Thyroid gland (tissue), 4 donors: ENCODE data around the gene RAD51AP2.

Experiments used
- POLR2A ChIP-seq, 2 donors: fragments of 450-650 bp; IDR thresholded peaks; one replicate each; pipeline ENCODE4 v1.6.1; 2017; ENCODE audit warnings: antibody characterized with exemption in 2 of 2, mild to moderate bottlenecking in 2 of 2, moderate library complexity in 1 of 2
- TF ChIP-seq, protein P1 (sequence below), 6 experiments: fragments of 200-600 bp in 3 of 6; fragments of 450-650 bp in 3 of 6; sonication (generic) in 3 of 6; IDR thresholded peaks; one replicate each; pipeline ENCODE4 v1.5.1; 2016 to 2019; ENCODE audit warnings: antibody characterized with exemption in 6 of 6, mild to moderate bottlenecking in 2 of 6, inconsistent platforms in 1 of 6, moderate library complexity in 1 of 6

DNA sequence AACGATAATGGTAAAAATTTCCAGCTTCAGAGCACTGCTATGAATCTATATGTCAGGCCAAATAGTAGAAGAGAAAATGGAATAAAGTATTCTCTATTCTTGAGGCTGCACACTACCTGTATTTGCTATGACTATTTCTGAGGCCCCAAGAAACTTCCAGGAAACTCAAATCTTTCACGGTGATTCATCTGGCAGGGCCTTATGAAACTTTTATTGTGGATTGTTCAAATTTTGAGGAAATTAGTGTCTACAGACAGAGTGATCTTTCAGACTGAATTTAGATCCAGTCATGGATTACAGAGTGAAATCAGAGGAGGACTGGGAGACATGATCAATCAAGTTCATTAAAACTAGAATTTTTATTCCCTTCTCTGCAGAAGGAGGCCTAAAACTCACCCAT lies 18.2 kb upstream of the RAD51AP2 start:
- TF ChIP-seq, protein P1, sequence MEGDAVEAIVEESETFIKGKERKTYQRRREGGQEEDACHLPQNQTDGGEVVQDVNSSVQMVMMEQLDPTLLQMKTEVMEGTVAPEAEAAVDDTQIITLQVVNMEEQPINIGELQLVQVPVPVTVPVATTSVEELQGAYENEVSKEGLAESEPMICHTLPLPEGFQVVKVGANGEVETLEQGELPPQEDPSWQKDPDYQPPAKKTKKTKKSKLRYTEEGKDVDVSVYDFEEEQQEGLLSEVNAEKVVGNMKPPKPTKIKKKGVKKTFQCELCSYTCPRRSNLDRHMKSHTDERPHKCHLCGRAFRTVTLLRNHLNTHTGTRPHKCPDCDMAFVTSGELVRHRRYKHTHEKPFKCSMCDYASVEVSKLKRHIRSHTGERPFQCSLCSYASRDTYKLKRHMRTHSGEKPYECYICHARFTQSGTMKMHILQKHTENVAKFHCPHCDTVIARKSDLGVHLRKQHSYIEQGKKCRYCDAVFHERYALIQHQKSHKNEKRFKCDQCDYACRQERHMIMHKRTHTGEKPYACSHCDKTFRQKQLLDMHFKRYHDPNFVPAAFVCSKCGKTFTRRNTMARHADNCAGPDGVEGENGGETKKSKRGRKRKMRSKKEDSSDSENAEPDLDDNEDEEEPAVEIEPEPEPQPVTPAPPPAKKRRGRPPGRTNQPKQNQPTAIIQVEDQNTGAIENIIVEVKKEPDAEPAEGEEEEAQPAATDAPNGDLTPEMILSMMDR (IDR thresholded peaks at IDR 0.05) = no peak
- TF ChIP-seq POLR2A (IDR thresholded peaks at IDR 0.05) = no peak
